HepG2 (cell line): Measurements from ENCODE around the gene UGP2. TPM values are rescaled to one million over a fixed set of nuclear protein-coding genes. Genes with fewer than 3 reads are reported as not detected.

Source experiments
- KLF9 ChIP-seq: IDR thresholded peaks from 2 replicates; pipeline ENCODE4 v1.6.1; 2016; ENCODE audit warnings: low read depth
- LCORL ChIP-seq, 2 experiments: fragments of 450-650 bp in 1 of 2; sonication (generic) in 1 of 2; formaldehyde crosslinking in 1 of 2; IDR thresholded peaks; 2 replicates each; pipeline versions ENCODE4 v1.5.0 to v1.6.1; 2017 to 2020; ENCODE audit warnings: antibody characterized with exemption in 1 of 2, missing genetic modification reagents in 1 of 2
- PBX3 ChIP-seq: sonication (generic); formaldehyde crosslinking; IDR thresholded peaks from 2 replicates; pipeline ENCODE4 v1.8.1; 2023; ENCODE audit warnings: missing genetic modification reagents, inconsistent platforms, borderline replicate concordance
- SATB2 ChIP-seq: sonication (generic); formaldehyde crosslinking; IDR thresholded peaks from 2 replicates; pipeline ENCODE4 v1.5.0; 2020; ENCODE audit warnings: missing genetic modification reagents
- SMC3 ChIP-seq: IDR thresholded peaks from 2 replicates; pipeline ENCODE4 v1.6.1; 2011; ENCODE audit warnings: low read length, improper control_type of control experiment
- SOX6 ChIP-seq, 2 experiments: fragments of 450-650 bp in 1 of 2; sonication (generic) in 1 of 2; formaldehyde crosslinking in 1 of 2; IDR thresholded peaks; 2 replicates each; pipeline versions ENCODE4 v1.4.0 to v1.6.1; 2017 to 2020; ENCODE audit warnings: antibody characterized with exemption in 1 of 2, mild to moderate bottlenecking in 1 of 2, missing genetic modification reagents in 1 of 2
- TEAD2 ChIP-seq: sonication (generic); formaldehyde crosslinking; IDR thresholded peaks from 2 replicates; pipeline ENCODE4 v1.9.0; 2021; ENCODE audit warnings: missing genetic modification reagents
- TGIF2 ChIP-seq: IDR thresholded peaks from 2 replicates; pipeline ENCODE4 v1.6.1; 2016; ENCODE audit warnings: control low read depth, missing compliant biosample characterization
- TOE1 ChIP-seq: sonication (generic); formaldehyde crosslinking; IDR thresholded peaks from 2 replicates; pipeline ENCODE4 v1.4.0; 2020; ENCODE audit warnings: mild to moderate bottlenecking, missing genetic modification reagents
- YEATS4 ChIP-seq: sonication (generic); formaldehyde crosslinking; IDR thresholded peaks from 2 replicates; pipeline ENCODE4 v1.4.0; 2020; ENCODE audit warnings: missing genetic modification reagents, borderline replicate concordance
- ZNF136 ChIP-seq: sonication (generic); formaldehyde crosslinking; IDR thresholded peaks from 2 replicates; pipeline ENCODE4 v1.8.1; 2022; ENCODE audit warnings: low read depth, mild to moderate bottlenecking, moderate library complexity, missing genetic modification reagents
- ZNF224 ChIP-seq: sonication (generic); formaldehyde crosslinking; IDR thresholded peaks from 2 replicates; pipeline ENCODE4 v1.5.0; 2020; ENCODE audit warnings: mild to moderate bottlenecking, missing genetic modification reagents
- ZNF318 ChIP-seq: sonication (generic); formaldehyde crosslinking; IDR thresholded peaks from 2 replicates; pipeline ENCODE4 v1.4.0; 2020; ENCODE audit warnings: mild to moderate bottlenecking, missing genetic modification reagents
- polyA plus RNA-seq, 8 experiments: library from polyadenylated mRNA; depleted of rRNA in 3 of 8; stranded (reverse) in 7 of 8; unstranded in 1 of 8; fragments of >200 nt; fragmentation: Illumina TruSeq in 4 of 8; extraction: Trizol in 4 of 8; gene quantifications; 2 replicates each; pipeline versions ENCODE4 v1.2.1 to v1.2.3, GENCODE V29; 2011 to 2016; ENCODE audit warnings: low read depth in 4 of 8, missing spikeins in 1 of 8, mixed read lengths in 1 of 8; ENCODE audit not compliant: insufficient read depth in 1 of 8
- total RNA-seq, 5 experiments: library from RNA; depleted of rRNA; stranded (reverse); fragments of >200 nt; fragmentation: Illumina TruSeq; extraction: Trizol; gene quantifications; 2 replicates each; pipeline ENCODE4 v1.2.3, GENCODE V29; 2016; ENCODE audit warnings: low read depth in 1 of 5
- TF ChIP-seq, protein P1 (sequence below), 2 experiments: sonication (generic) in 1 of 2; formaldehyde crosslinking in 1 of 2; IDR thresholded peaks; 2 replicates each; pipeline versions ENCODE4 v1.4.0 to v1.6.1; 2016 to 2020; ENCODE audit warnings: borderline replicate concordance in 1 of 2, low read depth in 1 of 2, mild to moderate bottlenecking in 1 of 2, missing genetic modification reagents in 1 of 2
- TF ChIP-seq, protein P2 (sequence below): sonication (generic); formaldehyde crosslinking; IDR thresholded peaks from 2 replicates; pipeline ENCODE4 v1.4.0; 2020; ENCODE audit warnings: mild to moderate bottlenecking, missing genetic modification reagents

The UGP2 gene
- total and polyA plus RNA-seq, 2 of the 13 experiments (the other 11 are each of a cell fraction or from before 2014, with no cell fraction given), result 96.0 to 134 TPM

DNA sequence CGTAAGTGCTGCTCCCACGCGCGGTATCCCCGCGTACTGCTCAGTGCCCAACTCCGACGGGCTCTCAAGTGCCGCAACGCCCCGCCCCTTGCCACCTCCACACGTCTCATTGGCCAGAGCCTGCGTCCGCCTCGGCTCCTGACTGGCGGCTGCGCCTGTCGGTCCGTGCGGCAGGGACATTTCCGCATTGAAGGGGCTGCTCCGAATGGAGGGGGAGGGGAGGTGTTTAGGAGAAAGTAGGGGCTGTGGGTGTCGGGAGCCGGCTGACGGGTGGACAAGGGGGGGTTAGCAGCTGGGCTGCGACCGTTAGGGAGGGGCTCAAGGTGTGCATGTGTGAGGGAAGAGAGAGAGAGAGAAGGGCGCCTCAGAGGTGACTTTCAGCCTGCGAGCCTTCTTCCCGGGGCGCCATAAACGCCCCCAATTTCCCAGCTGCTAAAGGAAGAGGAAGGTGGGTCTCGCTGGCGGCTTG is 877 bp upstream of the UGP2 start (continued):
- TF ChIP-seq, protein P1, sequence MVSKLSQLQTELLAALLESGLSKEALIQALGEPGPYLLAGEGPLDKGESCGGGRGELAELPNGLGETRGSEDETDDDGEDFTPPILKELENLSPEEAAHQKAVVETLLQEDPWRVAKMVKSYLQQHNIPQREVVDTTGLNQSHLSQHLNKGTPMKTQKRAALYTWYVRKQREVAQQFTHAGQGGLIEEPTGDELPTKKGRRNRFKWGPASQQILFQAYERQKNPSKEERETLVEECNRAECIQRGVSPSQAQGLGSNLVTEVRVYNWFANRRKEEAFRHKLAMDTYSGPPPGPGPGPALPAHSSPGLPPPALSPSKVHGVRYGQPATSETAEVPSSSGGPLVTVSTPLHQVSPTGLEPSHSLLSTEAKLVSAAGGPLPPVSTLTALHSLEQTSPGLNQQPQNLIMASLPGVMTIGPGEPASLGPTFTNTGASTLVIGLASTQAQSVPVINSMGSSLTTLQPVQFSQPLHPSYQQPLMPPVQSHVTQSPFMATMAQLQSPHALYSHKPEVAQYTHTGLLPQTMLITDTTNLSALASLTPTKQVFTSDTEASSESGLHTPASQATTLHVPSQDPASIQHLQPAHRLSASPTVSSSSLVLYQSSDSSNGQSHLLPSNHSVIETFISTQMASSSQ (IDR thresholded peaks at IDR 0.05; ENCODE audit: low read depth), result no peak
- TF ChIP-seq, protein P1 (CRISPR knock-in tag; IDR thresholded peaks at IDR 0.05; ENCODE audit: borderline replicate concordance), result peak; percentile 70; the same call in 1 of the 2 replicates
- TF ChIP-seq TGIF2 (CRISPR knock-in tag), result peak; percentile 78
- no peak for TF ChIP-seq LCORL (IDR thresholded peaks at IDR 0.05)
- TF ChIP-seq LCORL (CRISPR knock-in tag; IDR thresholded peaks at IDR 0.05), result no peak
- no peak for TF ChIP-seq TOE1 (CRISPR knock-in tag)
- no peak for TF ChIP-seq TEAD2 (CRISPR knock-in tag)
- peak; percentile 73; the same call in 1 of the 2 replicates for TF ChIP-seq SATB2
- TF ChIP-seq YEATS4 (CRISPR knock-in tag), result no peak; the same call in none of the 2 replicates
- peak; percentile 56; the same call in 1 of the 2 replicates for TF ChIP-seq ZNF224 (CRISPR knock-in tag)
- TF ChIP-seq ZNF136 (CRISPR knock-in tag), result peak; percentile 62
- peak; percentile 76; the same call in 1 of the 2 replicates for TF ChIP-seq PBX3 (CRISPR knock-in tag)
- TF ChIP-seq, protein P2, sequence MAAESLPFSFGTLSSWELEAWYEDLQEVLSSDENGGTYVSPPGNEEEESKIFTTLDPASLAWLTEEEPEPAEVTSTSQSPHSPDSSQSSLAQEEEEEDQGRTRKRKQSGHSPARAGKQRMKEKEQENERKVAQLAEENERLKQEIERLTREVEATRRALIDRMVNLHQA (CRISPR knock-in tag), result no peak
- TF ChIP-seq SMC3, result no peak
- TF ChIP-seq SOX6 (IDR thresholded peaks at IDR 0.05), result no peak
- TF ChIP-seq SOX6 (CRISPR knock-in tag; IDR thresholded peaks at IDR 0.05), result no peak
- peak; percentile 63; the same call in 1 of the 2 replicates for TF ChIP-seq KLF9 (CRISPR knock-in tag)
- TF ChIP-seq ZNF318 (CRISPR knock-in tag), result peak; percentile 70; the same call in 1 of the 2 replicates
